D721Med (cell line): ENCODE results near the gene ZNF770.
"Not testable (repeated sequence)": the region's sequence is repeated elsewhere in the genome, so short reads cannot be mapped to it uniquely, and the experiment has no call there.

Experiments
- DNase-seq: peaks from one replicate; pipeline ENCODE4 v3.0.0; 2011; ENCODE audit warnings: low spot score; ENCODE audit not compliant: insufficient read length
- FAIRE-seq: peaks from 2 replicates; lab custom pipeline; 2011; peaks lifted over from hg19 to GRCh38; lab: Jason Lieb, UNC
- CTCF ChIP-seq: IDR thresholded peaks from 2 replicates; pipeline ENCODE4 v1.5.1; 2012; ENCODE audit warnings: mild to moderate bottlenecking, control low read depth; ENCODE audit not compliant: insufficient read depth; ENCODE audit errors: missing control alignments

The ZNF770 gene

DNA sequence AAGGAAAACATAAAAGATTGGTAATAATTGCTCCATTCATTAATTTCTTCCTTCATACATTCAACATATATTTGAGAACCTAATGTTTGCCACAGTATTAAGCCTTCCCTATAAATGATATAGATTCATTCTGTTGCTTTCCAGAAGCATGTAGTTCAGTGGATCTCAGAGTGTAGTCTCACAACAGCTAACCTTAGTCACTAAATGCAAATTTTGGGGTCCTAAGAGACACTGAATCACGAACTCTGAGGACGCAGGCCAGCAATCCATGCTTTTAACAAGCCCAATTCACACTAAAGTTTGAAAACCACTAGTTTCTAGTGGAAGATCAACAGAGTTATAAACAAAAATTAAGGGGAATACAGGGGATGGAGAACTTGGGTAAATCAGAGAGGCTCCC lies 11.3 kb downstream of the ZNF770 start:
- no peak for FAIRE-seq
- no peak for DNase-seq
- no peak for TF ChIP-seq CTCF

DNA sequence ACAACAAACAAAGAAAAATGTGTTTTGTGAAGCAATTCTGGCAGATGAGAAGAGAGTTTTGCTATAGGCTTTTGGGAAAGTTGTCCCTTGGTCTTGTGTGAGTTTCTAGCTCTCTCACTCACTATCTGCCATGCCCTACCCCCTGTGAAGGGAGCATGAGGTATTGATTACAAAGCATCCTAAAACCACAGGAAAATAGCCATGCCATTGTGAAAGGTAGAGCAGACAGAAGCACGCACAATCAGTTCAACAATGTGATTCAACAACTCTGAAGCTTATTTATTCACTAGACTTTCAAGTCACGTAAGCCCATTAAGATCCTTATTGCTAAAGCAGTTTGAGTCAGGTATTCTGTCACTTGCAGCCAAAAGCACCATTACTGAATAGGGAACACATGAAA lies 12.0 kb downstream of the ZNF770 start:
- FAIRE-seq (no peak), DNase-seq (no peak)
- no peak for TF ChIP-seq CTCF

- no peak for TF ChIP-seq CTCF
- DNase-seq (no peak), FAIRE-seq (no peak)
Measured at GRCh38 chr15:34973512-34973911, 14.6 kb downstream of the ZNF770 start.

- DNase-seq, FAIRE-seq: not testable (repeated sequence)
Measured at GRCh38 chr15:34970098-34970643, 17.9 kb downstream of the ZNF770 start.

- TF ChIP-seq CTCF: peak; percentile 78
- DNase-seq (peak; percentile 75), FAIRE-seq (peak; percentile 6)
Measured at GRCh38 chr15:34969340-34970097, 18.6 kb downstream of the ZNF770 start, which contains the start of gene AQR. Gene AQR, minus strand, starts transcription at chr15:34969742. Its CDS starts 129 bp downstream, at chr15:34969613.

DNA sequence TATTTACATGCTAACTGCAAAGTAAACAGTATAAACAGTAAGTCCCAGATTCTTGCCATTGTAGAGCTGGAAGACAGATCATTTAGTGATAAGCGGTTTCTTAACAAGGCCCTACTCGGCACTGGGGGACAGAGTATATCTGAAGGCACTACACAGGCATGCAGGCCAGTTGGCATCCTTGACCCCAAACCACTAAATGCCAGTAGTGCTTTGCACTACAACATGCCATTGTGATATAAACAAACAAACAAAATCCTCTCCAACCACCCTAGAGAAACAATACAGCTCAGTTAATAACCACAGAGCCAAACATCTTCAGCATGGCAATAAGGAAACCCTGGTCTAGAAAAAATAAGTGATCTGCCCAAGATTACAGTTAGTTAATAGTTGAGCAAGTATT lies 23.8 kb downstream of the ZNF770 start:
- no peak for FAIRE-seq
- no peak for TF ChIP-seq CTCF
- no peak for DNase-seq

- FAIRE-seq: no peak
- TF ChIP-seq CTCF: no peak
- no peak for DNase-seq
Measured at GRCh38 chr15:34953851-34954250, 34.2 kb downstream of the ZNF770 start.
